Aorta (tissue), 5 donors: ENCODE data around the gene CCL20. TPM values are rescaled to one million over a fixed set of nuclear protein-coding genes. Genes with fewer than 3 reads are reported as not detected.
"Not testable (repeated sequence)": the region's sequence is repeated elsewhere in the genome, so short reads cannot be mapped to it uniquely, and the experiment has no call there.

Experiments
- ATAC-seq: fragments of 200-7000 bp; cut with Tn5 transposase; one replicate; pipeline ENCODE4 v1.9.1; 2022; ENCODE audit warnings: moderate library complexity; ENCODE audit not compliant: low FRiP score
- DNase-seq, 2 donors: peaks; one replicate each; pipeline ENCODE4 v3.0.0-alpha.2; 2020
- H3K27ac ChIP-seq, 2 donors: one replicate each; pipeline ENCODE4 v1.5.1; 2013; ENCODE audit warnings: low read length in 2 of 2, mild to moderate bottlenecking in 2 of 2, moderate library complexity in 2 of 2, control low read depth in 1 of 2, inconsistent platforms in 1 of 2, low read depth in 1 of 2
- H3K27me3 ChIP-seq, 2 donors: one replicate each; pipeline ENCODE4 v1.6.1; 2013; ENCODE audit warnings: control low read depth in 1 of 2, low read length in 1 of 2, mild to moderate bottlenecking in 1 of 2, moderate library complexity in 1 of 2; ENCODE audit not compliant: insufficient read depth in 2 of 2, control insufficient read depth in 1 of 2
- H3K36me3 ChIP-seq, 2 donors: one replicate each; pipeline ENCODE4 v1.6.1; 2013; ENCODE audit warnings: control low read depth in 1 of 2, low read length in 1 of 2, mild to moderate bottlenecking in 1 of 2; ENCODE audit not compliant: insufficient read depth in 2 of 2, control insufficient read depth in 1 of 2
- H3K4me1 ChIP-seq, 2 donors: one replicate each; pipeline ENCODE4 v1.6.1; 2013; ENCODE audit warnings: low read length in 2 of 2, control low read depth in 1 of 2, mild to moderate bottlenecking in 1 of 2, moderate library complexity in 1 of 2; ENCODE audit not compliant: insufficient read depth in 2 of 2, control insufficient read depth in 1 of 2
- H3K4me3 ChIP-seq, 2 donors: one replicate each; pipeline ENCODE4 v1.5.1; 2013; ENCODE audit warnings: low read length in 2 of 2, control low read depth in 1 of 2, mild to moderate bottlenecking in 1 of 2
- H3K9me3 ChIP-seq: one replicate; pipeline ENCODE4 v1.6.1; 2013; ENCODE audit warnings: mild to moderate bottlenecking, low read length; ENCODE audit not compliant: control insufficient read depth
- WGBS, 2 donors: extraction: QIAGEN DNeasy Blood & Tissue Kit; methylation state at CpG; one replicate each; pipeline ENCODE4 v1.1.7; 2013; 5-methylcytosine and 5-hydroxymethylcytosine counted together
- intact Hi-C, 2 donors: fragments of 100-400 bp; cut with DNase I; formaldehyde crosslinking; loops; one replicate each; pipeline versions ENCODE4 v1.14.2 to v1.15.0; 2022
- polyA plus RNA-seq, 2 donors: library from polyadenylated mRNA; stranded (reverse); fragments of 200-250 nt; gene quantifications; one replicate each; pipeline ENCODE4 v1.2.3, GENCODE V29; 2013
- total RNA-seq, 2 donors: library from RNA; stranded (reverse); fragmentation: NEBNext Ultra II Directional; extraction: Animal tissue kit (Norgen Biotek cat#: 25700); gene quantifications; one replicate each; pipeline ENCODE4 v1.2.1, GENCODE V29; 2021
- donor health status: healthy with polysubstance abuse.
- donor health status: Bipolar disorder and iron deficiency.
- donor health status: DM: no; HTN: no; CAD: no.
- donor health status: DM: no; HTN: no; CAD: no.
- donor health status: DM: yes; HTN: yes; CAD: no.

Gene CCL20
- total and polyA plus RNA-seq, 4 donors = 0.23 to 5.5 (median 0.45) TPM; not detected in 1

DNA sequence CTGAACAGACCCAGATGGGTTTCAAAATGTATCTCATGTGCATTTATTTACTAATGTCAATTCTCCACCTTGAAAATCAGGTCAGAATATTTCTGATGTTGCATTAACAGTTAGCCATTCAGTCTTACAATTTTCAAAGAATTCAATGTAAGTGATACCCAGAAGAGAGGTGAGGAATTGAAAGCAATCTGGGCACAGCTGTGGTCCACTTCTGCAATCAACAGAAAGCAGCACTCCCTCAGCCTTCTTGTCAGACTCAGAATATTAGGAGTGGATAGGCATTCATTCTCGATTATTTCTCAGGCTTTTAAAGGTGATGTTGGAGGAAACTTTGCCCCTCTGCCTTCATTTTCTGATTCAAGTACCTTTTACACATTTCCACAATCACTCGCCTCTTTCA, 15.7 kb downstream of the CCL20 start:
- Histone ChIP-seq H3K27ac (no peak overlapping the region), H3K27me3 (no peaks in the 10 kb centered on the region), H3K4me3 (no peak overlapping the region), H3K4me1 (no peaks in the 10 kb centered on the region), H3K9me3 (no peaks in the 10 kb centered on the region), H3K36me3 (no peaks in the 10 kb centered on the region)
- no peak for ATAC-seq
- 85 to 88% methylated on average over 2 of the region's 2 CpGs for WGBS, 2 donors
- no peak for DNase-seq
- intact Hi-C loops = no loop called here

DNA sequence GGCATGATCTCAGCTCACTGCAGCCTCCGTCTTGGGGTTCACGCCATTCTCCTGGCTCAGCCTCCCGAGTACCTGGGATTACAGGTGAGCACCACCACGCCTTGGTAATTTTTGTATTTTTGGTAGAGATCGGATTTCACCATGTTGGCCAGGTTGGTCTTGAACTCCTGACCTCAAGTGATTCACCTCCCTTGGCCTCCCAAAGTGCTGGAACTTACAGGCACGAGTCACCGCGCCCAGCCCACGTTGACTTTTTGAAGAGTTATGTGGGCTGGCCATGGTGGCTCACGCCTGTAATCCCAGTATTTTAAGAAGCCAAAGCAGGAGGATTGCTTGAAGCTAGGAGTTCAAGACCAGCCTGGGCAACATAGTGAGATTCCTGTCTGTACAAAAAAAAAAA, 20.8 kb downstream of the CCL20 start:
- Histone ChIP-seq H3K27me3 (no peaks in the 10 kb centered on the region), H3K4me3 (no peak overlapping the region), H3K27ac (no peak overlapping the region), H3K4me1 (no peaks in the 10 kb centered on the region), H3K36me3 (no peaks in the 10 kb centered on the region), H3K9me3 (no peaks in the 10 kb centered on the region)
- intact Hi-C loops = no loop called here
- 93 to 95% methylated on average over 10 of the region's 10 CpGs for WGBS, 2 donors
- DNase-seq = no peak
- ATAC-seq = no peak

DNA sequence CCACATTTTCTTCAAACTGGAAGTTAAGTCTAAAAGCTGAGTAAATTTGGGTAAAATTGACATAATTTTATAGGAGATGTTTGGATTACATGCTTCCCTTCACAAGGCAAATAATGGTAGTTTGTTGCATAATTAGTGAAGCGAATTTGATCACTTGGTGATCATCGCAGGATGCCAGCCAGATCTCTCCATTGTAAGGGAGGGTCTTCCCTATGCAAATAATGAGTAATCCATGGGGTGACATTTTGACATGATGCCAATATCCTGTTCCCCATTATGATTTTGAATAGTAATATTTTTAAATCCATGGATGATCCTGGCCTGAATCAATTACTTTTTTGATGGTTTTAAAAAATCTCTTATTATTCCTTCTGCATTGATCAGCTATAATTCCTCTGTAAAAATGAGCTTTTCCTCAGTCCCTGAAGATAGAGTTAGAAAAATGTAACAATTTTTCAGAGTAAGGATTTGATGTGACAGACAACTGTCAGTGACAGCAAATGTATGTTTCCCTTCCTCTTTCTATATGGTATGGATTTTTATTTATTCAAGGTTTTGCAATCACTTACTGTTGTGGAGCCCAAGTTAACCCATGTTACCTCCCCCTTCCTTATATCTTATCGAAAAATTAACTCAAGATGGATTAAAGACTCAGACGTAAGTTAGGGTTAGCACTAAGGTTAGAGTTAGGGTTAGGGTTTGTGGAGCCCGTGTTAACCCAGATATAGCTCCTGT, 21.4 kb downstream of the CCL20 start:
- DNase-seq (no peak), ATAC-seq (no peak)
- no peaks in the 10 kb centered on the region for H3K27me3 ChIP-seq
- intact Hi-C loops = no loop called here
- WGBS, 2 donors = 86% methylated on average over 5 of the region's 5 CpGs
- H3K27ac ChIP-seq = no peak overlapping the region
- H3K4me3 ChIP-seq = no peak overlapping the region
- H3K36me3 ChIP-seq = no peaks in the 10 kb centered on the region
- no peaks in the 10 kb centered on the region for H3K4me1 ChIP-seq
- no peaks in the 10 kb centered on the region for H3K9me3 ChIP-seq

DNA sequence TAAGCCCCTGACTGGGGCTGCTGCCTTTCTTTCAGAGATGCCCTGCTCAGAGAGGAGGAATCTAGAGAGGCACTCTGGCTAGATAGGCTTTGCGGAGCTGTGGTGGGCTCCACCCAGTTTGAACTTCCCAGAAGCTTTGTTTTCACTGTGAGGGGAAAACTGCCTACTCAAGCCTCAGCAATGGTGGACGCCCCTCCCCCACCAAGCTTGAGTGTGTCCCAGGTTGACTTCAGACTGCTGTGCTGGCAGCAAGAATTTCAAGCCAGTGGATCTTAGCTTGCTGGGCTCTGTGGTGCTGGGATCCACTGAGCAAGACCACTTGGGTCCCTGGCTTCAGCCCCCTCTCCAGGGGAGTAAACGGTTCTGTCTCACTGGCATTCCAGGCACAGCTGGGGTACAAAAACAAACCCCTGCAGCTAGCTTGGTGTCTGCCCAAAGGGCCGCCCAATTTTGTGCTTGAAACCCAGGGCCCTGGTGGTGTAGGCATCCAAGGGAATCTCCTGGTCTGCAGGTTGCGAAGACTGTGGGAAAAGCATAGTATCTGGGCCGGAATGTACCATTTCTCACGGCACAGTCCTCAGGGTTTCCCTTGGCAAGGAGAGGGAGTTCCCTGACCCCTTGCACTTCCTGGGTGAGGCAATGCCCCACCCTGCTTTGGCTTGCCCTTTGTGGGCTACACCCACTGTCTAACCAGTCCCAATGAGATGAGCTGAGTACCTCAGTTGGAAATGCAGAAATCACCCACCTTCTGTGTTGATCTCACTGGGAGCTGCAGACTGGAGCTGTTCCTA, 25.9 kb downstream of the CCL20 start:
- 57 to 60% methylated on average over 7 of the region's 7 CpGs for WGBS, 2 donors
- ATAC-seq, H3K9me3 ChIP-seq, DNase-seq, intact Hi-C loops, H3K4me1 ChIP-seq, H3K4me3 ChIP-seq, H3K27ac ChIP-seq, H3K27me3 ChIP-seq, H3K36me3 ChIP-seq: not testable (repeated sequence)

DNA sequence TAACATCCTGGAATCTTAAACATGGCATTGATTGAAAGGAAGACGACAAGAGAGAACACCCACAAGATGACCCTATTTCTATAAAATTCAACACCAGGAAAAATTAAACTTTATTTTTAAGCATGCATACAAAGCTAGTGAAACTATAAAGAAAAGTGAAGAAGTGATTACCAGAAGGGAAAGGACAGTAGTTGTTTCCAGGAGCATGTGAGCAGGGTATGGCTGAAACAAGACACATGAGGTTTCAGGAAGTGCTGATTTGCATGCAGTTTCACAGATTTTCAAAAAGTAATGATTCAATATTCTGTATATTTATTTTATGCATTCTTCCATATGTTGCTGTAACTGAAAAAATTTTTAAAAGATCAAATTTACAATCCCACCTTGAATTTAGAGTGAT, 33.2 kb downstream of the CCL20 start:
- Histone ChIP-seq H3K9me3 (no peaks in the 10 kb centered on the region), H3K27me3 (no peaks in the 10 kb centered on the region), H3K4me1 (no peaks in the 10 kb centered on the region), H3K27ac (no peak overlapping the region), H3K4me3 (no peak overlapping the region), H3K36me3 (no peaks in the 10 kb centered on the region)
- ATAC-seq (no peak), DNase-seq (no peak)
- 84 to 93% methylated on average over 1 of the region's 1 CpG for WGBS, 2 donors
- intact Hi-C loops = no loop called here

DNA sequence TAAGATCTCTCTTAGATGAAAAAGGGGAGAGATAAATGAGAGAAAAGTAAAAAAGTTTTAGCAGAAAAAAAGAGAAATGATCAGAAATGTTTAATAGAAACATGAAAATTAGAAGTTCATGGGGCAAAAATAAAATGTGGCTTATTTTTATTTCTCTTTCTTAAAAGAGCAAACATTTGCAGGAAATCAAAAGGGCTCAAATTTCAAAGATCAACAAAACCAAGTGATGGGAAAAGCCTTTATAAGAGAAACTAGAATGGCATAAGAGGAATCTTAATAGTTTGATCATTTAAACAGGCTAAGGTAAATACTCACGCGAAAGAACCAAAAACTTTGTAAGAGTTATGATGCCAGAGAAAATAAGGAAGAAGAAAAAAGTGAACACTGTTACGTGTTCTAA, 34.5 kb downstream of the CCL20 start:
- H3K27me3 ChIP-seq = no peaks in the 10 kb centered on the region
- no peaks in the 10 kb centered on the region for H3K4me1 ChIP-seq
- no peaks in the 10 kb centered on the region for H3K36me3 ChIP-seq
- H3K4me3 ChIP-seq = no peak overlapping the region
- DNase-seq = no peak
- no peaks in the 10 kb centered on the region for H3K9me3 ChIP-seq
- WGBS, 2 donors = 1 to 9% methylated on average over 3 of the region's 3 CpGs
- no peak overlapping the region for H3K27ac ChIP-seq
- intact Hi-C loops = no loop called here
- no peak for ATAC-seq

DNA sequence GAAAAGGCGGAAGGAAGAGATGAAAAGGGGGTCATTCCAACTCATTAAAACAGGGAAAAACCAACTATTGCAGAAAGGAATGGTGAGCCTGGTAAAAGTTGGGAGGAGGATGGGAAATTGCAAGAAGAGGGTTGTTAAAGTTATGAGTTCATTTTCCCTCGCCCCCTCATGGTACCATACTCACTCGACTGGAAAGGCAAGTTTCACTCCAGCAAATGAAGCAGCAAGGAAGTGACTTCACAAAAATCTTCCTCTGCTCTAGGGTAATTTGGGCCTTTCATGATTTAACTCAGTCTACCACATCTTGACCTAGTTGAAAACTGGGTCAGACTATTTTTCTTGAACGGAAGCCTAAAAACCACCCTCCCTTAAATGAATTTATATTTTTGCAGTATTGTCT, 34.9 kb downstream of the CCL20 start:
- Histone ChIP-seq H3K9me3 (no peaks in the 10 kb centered on the region), H3K36me3 (no peaks in the 10 kb centered on the region), H3K27ac (no peak overlapping the region), H3K4me1 (peaks cover 0 to 2% of the 10 kb centered on the region in 2 donors), H3K4me3 (no peak overlapping the region), H3K27me3 (no peaks in the 10 kb centered on the region)
- WGBS, 2 donors = 66 to 71% methylated on average over 4 of the region's 4 CpGs
- DNase-seq = no peak
- intact Hi-C loops = no loop called here
- no peak for ATAC-seq

DNA sequence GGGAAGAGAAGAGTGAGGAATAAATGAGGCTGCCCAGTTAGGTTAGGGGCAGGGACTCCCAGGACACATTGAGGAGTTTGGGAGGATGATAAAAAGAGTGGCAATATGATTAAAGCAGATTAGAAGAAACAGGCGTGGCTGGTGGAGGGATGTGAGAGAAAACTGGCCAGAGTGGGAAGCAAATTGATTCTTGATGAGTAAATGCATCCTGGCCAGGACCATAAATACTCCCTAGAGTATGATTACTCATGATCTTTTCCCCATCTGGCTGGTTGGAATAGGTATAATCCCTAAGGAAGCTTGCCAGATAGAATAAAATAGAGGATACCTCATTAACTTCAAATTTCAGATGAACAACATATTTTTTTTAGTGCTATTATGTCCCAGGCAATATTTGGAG, 36.3 kb downstream of the CCL20 start:
- WGBS, 2 donors = 80 to 91% methylated on average over 1 of the region's 1 CpG
- ATAC-seq = no peak

DNA sequence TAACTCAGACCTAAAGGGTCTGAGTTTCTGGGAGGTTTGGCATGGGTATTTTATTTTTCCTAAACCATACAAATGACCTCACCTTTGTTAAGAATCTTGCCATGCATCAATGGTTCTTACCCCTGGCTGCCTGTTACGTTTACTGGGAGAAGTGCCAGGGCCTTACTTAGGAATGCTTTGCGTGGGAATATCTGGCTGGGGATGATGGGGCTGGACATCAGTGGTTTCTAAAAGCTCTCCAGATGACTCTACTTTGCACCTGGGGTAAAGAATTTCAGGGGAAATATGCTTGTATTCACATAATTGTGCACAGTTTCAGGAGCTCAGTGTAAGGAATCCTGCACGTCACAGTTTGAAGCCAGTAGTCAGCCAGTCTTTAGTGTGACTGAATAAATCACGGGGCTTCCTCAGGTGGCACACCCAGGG, 39.6 kb downstream of the CCL20 start:
- 15 to 18% methylated on average over 4 of the region's 4 CpGs for WGBS, 2 donors
- intact Hi-C loops = no loop called here
- H3K9me3 ChIP-seq = no peaks in the 10 kb centered on the region
- H3K36me3 ChIP-seq = no peaks in the 10 kb centered on the region
- ATAC-seq (no peak), DNase-seq (no peak)
- no peak overlapping the region for H3K4me3 ChIP-seq
- H3K27me3 ChIP-seq = no peaks in the 10 kb centered on the region
- H3K27ac ChIP-seq = no peak overlapping the region
- H3K4me1 ChIP-seq = peaks cover 0 to 2% of the 10 kb centered on the region in 2 donors

More for the DNA sequence above, 36.3 kb downstream of the CCL20 start:
- intact Hi-C loops = no loop called here
- Histone ChIP-seq H3K4me3 (no peak overlapping the region), H3K36me3 (no peaks in the 10 kb centered on the region), H3K27ac (no peak overlapping the region), H3K9me3 (no peaks in the 10 kb centered on the region), H3K27me3 (no peaks in the 10 kb centered on the region), H3K4me1 (peaks cover 0 to 2% of the 10 kb centered on the region in 2 donors)
- no peak for DNase-seq
